Measurements from ENCODE around the gene NEU4. TPM values are rescaled to one million over a fixed set of nuclear protein-coding genes. Genes with fewer than 3 reads are reported as not detected.

NEU4 gene
- total and polyA plus RNA-seq, 9 of the 15 experiments (the other 6 are each of a cell fraction or from before 2014, with no cell fraction given), result 0.01 to 0.40 TPM; not detected in 7

GRCh38 chr2:241772063-241772499 lies 36.9 kb upstream of the NEU4 start:
- Histone ChIP-seq H3K4me2 (ENCODE audit: insufficient read depth, low read length) (no peak overlapping the region), H4K20me1 (replicated peaks; ENCODE audit: control insufficient read depth, insufficient read depth, low read length) (no peaks in the 10 kb centered on the region), H3K9ac (ENCODE audit: insufficient read depth in 1 of 2, low read depth in 2 of 2, low read length in 2 of 2) (no peak overlapping the region), H3K9me1 (ENCODE audit: control insufficient read depth, insufficient read depth, low read length) (no peaks in the 10 kb centered on the region), H3K9me3 (replicated peaks; ENCODE audit: control insufficient read depth, insufficient read depth, low read depth, low read length) (no peaks in the 10 kb centered on the region), H3K4me3 (no peak overlapping the region), H3K4me1 (replicated peaks in 1 of 2; ENCODE audit: control insufficient read depth in 2 of 2, insufficient read depth in 2 of 2, low read length in 2 of 2) (peaks cover 0 to 61% of the 10 kb centered on the region in 2 experiments; a peak in 2 of 5 replicates), H2AFZ (ENCODE audit: low read depth, low read length) (no peak overlapping the region), H3K27ac (ENCODE audit: extremely low read depth, low read depth, low read length) (no peak overlapping the region), H3K36me3 (ENCODE audit: control insufficient read depth, insufficient read depth, low read length) (no peaks in the 10 kb centered on the region), H3K27me3 (ENCODE audit: control insufficient read depth in 2 of 2, insufficient read depth in 2 of 2, low read length in 2 of 2) (no peaks in the 10 kb centered on the region), H3K79me2 (ENCODE audit: control insufficient read depth, insufficient read depth, low read length) (no peaks in the 10 kb centered on the region)
- 58% methylated on average over 9 of the region's 9 CpGs for WGBS (ENCODE audit: insufficient coverage, low coverage, missing lambda C conversion rate)
- TF ChIP-seq MAFF (IDR thresholded peaks at IDR 0.05; ENCODE audit: low read length), result peak; percentile 32
- no peak for TF ChIP-seq HNRNPK (IDR thresholded peaks at IDR 0.05; ENCODE audit: low read depth, low read length, poor library complexity, severe bottlenecking)
- TF ChIP-seq HDAC3 (IDR thresholded peaks at IDR 0.05; ENCODE audit: borderline replicate concordance, partially characterized antibody), result no peak
- no peak for TF ChIP-seq ZNF282 (CRISPR knock-in tag; IDR thresholded peaks at IDR 0.05)
- TF ChIP-seq, protein P1, sequence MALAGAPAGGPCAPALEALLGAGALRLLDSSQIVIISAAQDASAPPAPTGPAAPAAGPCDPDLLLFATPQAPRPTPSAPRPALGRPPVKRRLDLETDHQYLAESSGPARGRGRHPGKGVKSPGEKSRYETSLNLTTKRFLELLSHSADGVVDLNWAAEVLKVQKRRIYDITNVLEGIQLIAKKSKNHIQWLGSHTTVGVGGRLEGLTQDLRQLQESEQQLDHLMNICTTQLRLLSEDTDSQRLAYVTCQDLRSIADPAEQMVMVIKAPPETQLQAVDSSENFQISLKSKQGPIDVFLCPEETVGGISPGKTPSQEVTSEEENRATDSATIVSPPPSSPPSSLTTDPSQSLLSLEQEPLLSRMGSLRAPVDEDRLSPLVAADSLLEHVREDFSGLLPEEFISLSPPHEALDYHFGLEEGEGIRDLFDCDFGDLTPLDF (CRISPR knock-in tag; IDR thresholded peaks at IDR 0.05), result no peak
- TF ChIP-seq SMARCA5 (IDR thresholded peaks at IDR 0.05), result no peak
- no peak for TF ChIP-seq STAG1 (CRISPR knock-in tag; IDR thresholded peaks at IDR 0.05; ENCODE audit: borderline replicate concordance)
- peak; percentile 70 for TF ChIP-seq ZNF316 (IDR thresholded peaks at IDR 0.05)
- TF ChIP-seq, protein P2, sequence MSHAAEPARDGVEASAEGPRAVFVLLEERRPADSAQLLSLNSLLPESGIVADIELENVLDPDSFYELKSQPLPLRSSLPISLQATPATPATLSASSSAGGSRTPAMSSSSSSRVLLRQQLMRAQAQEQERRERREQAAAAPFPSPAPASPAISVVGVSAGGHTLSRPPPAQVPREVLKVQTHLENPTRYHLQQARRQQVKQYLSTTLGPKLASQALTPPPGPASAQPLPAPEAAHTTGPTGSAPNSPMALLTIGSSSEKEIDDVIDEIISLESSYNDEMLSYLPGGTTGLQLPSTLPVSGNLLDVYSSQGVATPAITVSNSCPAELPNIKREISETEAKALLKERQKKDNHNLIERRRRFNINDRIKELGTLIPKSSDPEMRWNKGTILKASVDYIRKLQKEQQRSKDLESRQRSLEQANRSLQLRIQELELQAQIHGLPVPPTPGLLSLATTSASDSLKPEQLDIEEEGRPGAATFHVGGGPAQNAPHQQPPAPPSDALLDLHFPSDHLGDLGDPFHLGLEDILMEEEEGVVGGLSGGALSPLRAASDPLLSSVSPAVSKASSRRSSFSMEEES (CRISPR knock-in tag; IDR thresholded peaks at IDR 0.05), result peak; percentile 27; the same call in 1 of the 2 replicates
- TF ChIP-seq RBBP5 (IDR thresholded peaks at IDR 0.05; ENCODE audit: borderline replicate concordance, insufficient read depth, low read length, poor library complexity, severe bottlenecking), result no peak
- peak; percentile 38 for TF ChIP-seq DACH1 (IDR thresholded peaks at IDR 0.05; ENCODE audit: partially characterized antibody)
- TF ChIP-seq, protein P3, sequence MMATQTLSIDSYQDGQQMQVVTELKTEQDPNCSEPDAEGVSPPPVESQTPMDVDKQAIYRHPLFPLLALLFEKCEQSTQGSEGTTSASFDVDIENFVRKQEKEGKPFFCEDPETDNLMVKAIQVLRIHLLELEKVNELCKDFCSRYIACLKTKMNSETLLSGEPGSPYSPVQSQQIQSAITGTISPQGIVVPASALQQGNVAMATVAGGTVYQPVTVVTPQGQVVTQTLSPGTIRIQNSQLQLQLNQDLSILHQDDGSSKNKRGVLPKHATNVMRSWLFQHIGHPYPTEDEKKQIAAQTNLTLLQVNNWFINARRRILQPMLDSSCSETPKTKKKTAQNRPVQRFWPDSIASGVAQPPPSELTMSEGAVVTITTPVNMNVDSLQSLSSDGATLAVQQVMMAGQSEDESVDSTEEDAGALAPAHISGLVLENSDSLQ (IDR thresholded peaks at IDR 0.05), result peak; percentile 70; the same call in 1 of the 2 replicates
- peak; percentile 49; the same call in 1 of the 2 replicates for TF ChIP-seq C11orf30 (IDR thresholded peaks at IDR 0.05; ENCODE audit: low read depth)
- peak; percentile 51; the same call in 1 of the 2 replicates for TF ChIP-seq MAFK (IDR thresholded peaks at IDR 0.05; ENCODE audit: low read length)
- TF ChIP-seq SIN3B (IDR thresholded peaks at IDR 0.05; ENCODE audit: low read depth), result no peak
- DNase-seq (ENCODE audit: extremely low read depth in 1 of 4, low spot score in 3 of 4) (no peak), ATAC-seq (no peak), FAIRE-seq (no peak)
- in situ Hi-C loops (cut with MboI), result no loop called here
- intact Hi-C loops (cut with micrococcal nuclease), result no loop called here
- ChIA-PET CTCF (ENCODE audit: low intra/inter-chr PET ratio) (no interaction called here), POLR2A (no interaction called here)
- no TSS peak for BruUV-seq (replicated peaks)

Measured in K562 (cell line).